Measurements from ENCODE around the gene PTPRG. TPM values are rescaled to one million over a fixed set of nuclear protein-coding genes. Genes with fewer than 3 reads are reported as not detected.

PTPRG gene
- total and polyA plus RNA-seq, 5 experiments from 2014 or later: not detected

- DNase-seq: no peak
- POLR2A ChIA-PET: no interaction called here
- H3K27me3 Mint-ChIP-seq: peaks cover 0 to 10% (median 4%) of the 10 kb centered on the region in 5 donors
- H3K9me3 Mint-ChIP-seq: peaks cover 0 to 3% (median 0%) of the 10 kb centered on the region in 9 donors
- no peak overlapping the region for H3K4me3 Mint-ChIP-seq
- H3K36me3 Mint-ChIP-seq: peaks cover 0 to 4% (median 0%) of the 10 kb centered on the region in 3 donors
- ATAC-seq: no peak
- H3K4me1 Mint-ChIP-seq: no peaks in the 10 kb centered on the region
- H3K27ac Mint-ChIP-seq: no peak overlapping the region
Measured at GRCh38 chr3:62265528-62265927, 704.2 kb downstream of the PTPRG start.

GRCh38 chr3:62266668-62267283, 705.4 kb downstream of the PTPRG start:
- Mint-ChIP-seq H3K36me3 (peaks cover 0 to 4% (median 0%) of the 10 kb centered on the region in 3 donors), H3K4me3 (no peak overlapping the region), H3K4me1 (no peaks in the 10 kb centered on the region), H3K27me3 (peaks cover 0 to 10% (median 4%) of the 10 kb centered on the region in 5 donors), H3K27ac (no peak overlapping the region), H3K9me3 (peaks cover 0 to 3% (median 0%) of the 10 kb centered on the region in 9 donors)
- DNase-seq (no peak), ATAC-seq (no peak)
- POLR2A ChIA-PET: no interaction called here

GRCh38 chr3:62276658-62277180, 715.3 kb downstream of the PTPRG start:
- DNase-seq (no peak), ATAC-seq (no peak)
- H3K36me3 Mint-ChIP-seq: no peaks in the 10 kb centered on the region
- peaks cover 0 to 12% (median 2%) of the 10 kb centered on the region in 5 donors for H3K27me3 Mint-ChIP-seq
- no peak overlapping the region for H3K27ac Mint-ChIP-seq
- no peaks in the 10 kb centered on the region for H3K9me3 Mint-ChIP-seq
- H3K4me3 Mint-ChIP-seq: no peak overlapping the region
- no peaks in the 10 kb centered on the region for H3K4me1 Mint-ChIP-seq
- POLR2A ChIA-PET: no interaction called here

- POLR2A ChIA-PET: no interaction called here
- no peak for DNase-seq
- Mint-ChIP-seq H3K36me3 (no peaks in the 10 kb centered on the region), H3K9me3 (no peaks in the 10 kb centered on the region), H3K27ac (no peak overlapping the region), H3K27me3 (peaks cover 0 to 12% (median 2%) of the 10 kb centered on the region in 5 donors), H3K4me1 (no peaks in the 10 kb centered on the region), H3K4me3 (no peak overlapping the region)
- ATAC-seq: no peak
Measured at GRCh38 chr3:62277450-62277849, 716.1 kb downstream of the PTPRG start.

- Mint-ChIP-seq H3K4me3 (no peak overlapping the region), H3K4me1 (no peaks in the 10 kb centered on the region), H3K36me3 (no peaks in the 10 kb centered on the region), H3K9me3 (no peaks in the 10 kb centered on the region), H3K27ac (no peak overlapping the region), H3K27me3 (peaks cover 0 to 12% (median 2%) of the 10 kb centered on the region in 5 donors)
- ATAC-seq (no peak), DNase-seq (no peak)
- POLR2A ChIA-PET: no interaction called here
Measured at GRCh38 chr3:62277986-62278385, 716.6 kb downstream of the PTPRG start.

- no peak overlapping the region for H3K27ac Mint-ChIP-seq
- no peak for DNase-seq
- no peak for ATAC-seq
- no peaks in the 10 kb centered on the region for H3K4me1 Mint-ChIP-seq
- no peaks in the 10 kb centered on the region for H3K9me3 Mint-ChIP-seq
- H3K4me3 Mint-ChIP-seq: no peak overlapping the region
- POLR2A ChIA-PET: no interaction called here
- no peaks in the 10 kb centered on the region for H3K36me3 Mint-ChIP-seq
- H3K27me3 Mint-ChIP-seq: peaks cover 2 to 12% (median 2%) of the 10 kb centered on the region in 5 donors
Measured at GRCh38 chr3:62281726-62282125, 720.4 kb downstream of the PTPRG start.

GRCh38 chr3:62284442-62284841, 723.1 kb downstream of the PTPRG start:
- DNase-seq: no peak
- Mint-ChIP-seq H3K27me3 (peaks cover 2 to 24% (median 4%) of the 10 kb centered on the region in 5 donors), H3K4me1 (peaks cover 0 to 3% (median 0%) of the 10 kb centered on the region in 4 donors), H3K27ac (no peak overlapping the region), H3K9me3 (no peaks in the 10 kb centered on the region), H3K4me3 (no peak overlapping the region), H3K36me3 (no peaks in the 10 kb centered on the region)
- POLR2A ChIA-PET: no interaction called here
- ATAC-seq: no peak

GRCh38 chr3:62287392-62287927, 726.1 kb downstream of the PTPRG start:
- H3K4me1 Mint-ChIP-seq: peaks cover 0 to 3% (median 0%) of the 10 kb centered on the region in 4 donors
- H3K9me3 Mint-ChIP-seq: no peaks in the 10 kb centered on the region
- DNase-seq (no peak), ATAC-seq (no peak)
- peaks cover 0 to 12% (median 2%) of the 10 kb centered on the region in 5 donors for H3K27me3 Mint-ChIP-seq
- no peak overlapping the region for H3K4me3 Mint-ChIP-seq
- H3K36me3 Mint-ChIP-seq: no peaks in the 10 kb centered on the region
- H3K27ac Mint-ChIP-seq: no peak overlapping the region
- POLR2A ChIA-PET: no interaction called here

GRCh38 chr3:62289922-62290321, 728.6 kb downstream of the PTPRG start:
- Mint-ChIP-seq H3K27me3 (peaks cover 0 to 12% (median 2%) of the 10 kb centered on the region in 5 donors), H3K9me3 (no peaks in the 10 kb centered on the region), H3K4me3 (no peak overlapping the region), H3K36me3 (no peaks in the 10 kb centered on the region), H3K27ac (no peak overlapping the region), H3K4me1 (peaks cover 0 to 3% (median 0%) of the 10 kb centered on the region in 4 donors)
- ATAC-seq (no peak), DNase-seq (no peak)
- POLR2A ChIA-PET: no interaction called here

- Mint-ChIP-seq H3K4me1 (no peaks in the 10 kb centered on the region), H3K27me3 (peaks cover 0 to 9% (median 5%) of the 10 kb centered on the region in 5 donors), H3K36me3 (no peaks in the 10 kb centered on the region), H3K9me3 (no peaks in the 10 kb centered on the region), H3K4me3 (no peak overlapping the region), H3K27ac (no peak overlapping the region)
- ATAC-seq: no peak
- POLR2A ChIA-PET: no interaction called here
- DNase-seq: no peak
Measured at GRCh38 chr3:62293051-62293780, 731.8 kb downstream of the PTPRG start.

- Mint-ChIP-seq H3K9me3 (no peaks in the 10 kb centered on the region), H3K4me3 (no peak overlapping the region), H3K4me1 (no peaks in the 10 kb centered on the region), H3K36me3 (no peaks in the 10 kb centered on the region), H3K27ac (no peak overlapping the region), H3K27me3 (peaks cover 0 to 12% (median 5%) of the 10 kb centered on the region in 5 donors)
- no peak for DNase-seq
- POLR2A ChIA-PET: no interaction called here
- no peak for ATAC-seq
Measured at GRCh38 chr3:62295571-62295970, 734.2 kb downstream of the PTPRG start.

GRCh38 chr3:62300617-62301016, 739.2 kb downstream of the PTPRG start:
- no peak overlapping the region for H3K27ac Mint-ChIP-seq
- H3K36me3 Mint-ChIP-seq: peaks cover 0 to 17% (median 4%) of the 10 kb centered on the region in 3 donors
- DNase-seq (no peak), ATAC-seq (no peak)
- peaks cover 8 to 32% (median 15%) of the 10 kb centered on the region in 9 donors for H3K9me3 Mint-ChIP-seq
- POLR2A ChIA-PET: no interaction called here
- H3K4me3 Mint-ChIP-seq: no peak overlapping the region
- H3K4me1 Mint-ChIP-seq: no peaks in the 10 kb centered on the region
- peaks cover 0 to 15% (median 5%) of the 10 kb centered on the region in 5 donors for H3K27me3 Mint-ChIP-seq

GRCh38 chr3:62312201-62312600, 750.8 kb downstream of the PTPRG start:
- H3K27ac Mint-ChIP-seq: no peak overlapping the region
- DNase-seq: no peak
- peaks cover 5 to 30% (median 17%) of the 10 kb centered on the region in 5 donors for H3K27me3 Mint-ChIP-seq
- H3K9me3 Mint-ChIP-seq: peaks cover 0 to 6% (median 0%) of the 10 kb centered on the region in 9 donors
- H3K36me3 Mint-ChIP-seq: peaks cover 0 to 8% (median 0%) of the 10 kb centered on the region in 3 donors
- POLR2A ChIA-PET: no interaction called here
- H3K4me3 Mint-ChIP-seq: no peak overlapping the region
- H3K4me1 Mint-ChIP-seq: no peaks in the 10 kb centered on the region
- ATAC-seq: no peak
